ENCODE results near the gene DNAJC7. TPM values are rescaled to one million over a fixed set of nuclear protein-coding genes. Genes with fewer than 3 reads are reported as not detected.

Gene DNAJC7
- total RNA-seq, 1 experiment from 2014 or later, result 60.1 TPM

- no peak overlapping the region for H3K4me3 ChIP-seq (ENCODE audit: low read length)
- no peaks in the 10 kb centered on the region for H3K27me3 ChIP-seq (ENCODE audit: low read length)
- CTCF ChIA-PET, result interaction anchor here (0.6 to 1.0 kb wide), 3 partner anchors 13 to 540 kb away, joined by 3 to 12 read pairs (median 3); partner anchors contain the start of gene CNP
- peak; percentile 43 for DNase-seq
- H3K9me3 ChIP-seq (ENCODE audit: low read length), result no peaks in the 10 kb centered on the region
- peak; percentile 64 for ATAC-seq
- peaks cover 13% of the 10 kb centered on the region for H3K4me1 ChIP-seq (ENCODE audit: insufficient read depth, low read length)
- H3F3A ChIP-seq (ENCODE audit: low read length, unreplicated experiment), result peaks cover 3% of the 10 kb centered on the region
- no peaks in the 10 kb centered on the region for H3K9me2 ChIP-seq (replicated peaks; ENCODE audit: low read length)
- POLR2A ChIA-PET (ENCODE audit: unreplicated experiment), result interaction anchor here (0.5 kb wide), 1 partner anchor 24 kb away, joined by 11 read pairs; no protein-coding TSS in a partner anchor
- no TSS peak for BruUV-seq (replicated peaks)
- no peaks in the 10 kb centered on the region; the same call in 1 of the 2 replicates for H4K20me1 ChIP-seq (ENCODE audit: low read length)
- no peak overlapping the region for H2AFZ ChIP-seq (ENCODE audit: low read length)
- peak overlapping the region; percentile 39; the same call in 1 of the 2 replicates for H3K4me2 ChIP-seq (ENCODE audit: low read length)
- intact Hi-C loops (cut with micrococcal nuclease), result no loop called here
- no peak overlapping the region for H3K9ac ChIP-seq (ENCODE audit: low read length)
- peak overlapping the region; percentile 29 for H3K27ac ChIP-seq (ENCODE audit: low read length)
- no peaks in the 10 kb centered on the region for H3K79me2 ChIP-seq (ENCODE audit: low read length)
- peaks cover 57% of the 10 kb centered on the region for H3K36me3 ChIP-seq (ENCODE audit: low read depth, low read length)
- TF ChIP-seq EZH2phosphoT487 (IDR thresholded peaks at IDR 0.05; ENCODE audit: borderline replicate concordance, low read length), result no peak
- no peak for TF ChIP-seq EZH2 (IDR thresholded peaks at IDR 0.05; ENCODE audit: low read length, unreplicated experiment)
- TF ChIP-seq, protein P1, sequence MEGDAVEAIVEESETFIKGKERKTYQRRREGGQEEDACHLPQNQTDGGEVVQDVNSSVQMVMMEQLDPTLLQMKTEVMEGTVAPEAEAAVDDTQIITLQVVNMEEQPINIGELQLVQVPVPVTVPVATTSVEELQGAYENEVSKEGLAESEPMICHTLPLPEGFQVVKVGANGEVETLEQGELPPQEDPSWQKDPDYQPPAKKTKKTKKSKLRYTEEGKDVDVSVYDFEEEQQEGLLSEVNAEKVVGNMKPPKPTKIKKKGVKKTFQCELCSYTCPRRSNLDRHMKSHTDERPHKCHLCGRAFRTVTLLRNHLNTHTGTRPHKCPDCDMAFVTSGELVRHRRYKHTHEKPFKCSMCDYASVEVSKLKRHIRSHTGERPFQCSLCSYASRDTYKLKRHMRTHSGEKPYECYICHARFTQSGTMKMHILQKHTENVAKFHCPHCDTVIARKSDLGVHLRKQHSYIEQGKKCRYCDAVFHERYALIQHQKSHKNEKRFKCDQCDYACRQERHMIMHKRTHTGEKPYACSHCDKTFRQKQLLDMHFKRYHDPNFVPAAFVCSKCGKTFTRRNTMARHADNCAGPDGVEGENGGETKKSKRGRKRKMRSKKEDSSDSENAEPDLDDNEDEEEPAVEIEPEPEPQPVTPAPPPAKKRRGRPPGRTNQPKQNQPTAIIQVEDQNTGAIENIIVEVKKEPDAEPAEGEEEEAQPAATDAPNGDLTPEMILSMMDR (conservative IDR thresholded peaks at IDR 0.05; ENCODE audit: low read depth, low read length), result no peak
These were observed 27.4 kb downstream of the DNAJC7 start for GRCh38 chr17:41989702-41990419.

DNA sequence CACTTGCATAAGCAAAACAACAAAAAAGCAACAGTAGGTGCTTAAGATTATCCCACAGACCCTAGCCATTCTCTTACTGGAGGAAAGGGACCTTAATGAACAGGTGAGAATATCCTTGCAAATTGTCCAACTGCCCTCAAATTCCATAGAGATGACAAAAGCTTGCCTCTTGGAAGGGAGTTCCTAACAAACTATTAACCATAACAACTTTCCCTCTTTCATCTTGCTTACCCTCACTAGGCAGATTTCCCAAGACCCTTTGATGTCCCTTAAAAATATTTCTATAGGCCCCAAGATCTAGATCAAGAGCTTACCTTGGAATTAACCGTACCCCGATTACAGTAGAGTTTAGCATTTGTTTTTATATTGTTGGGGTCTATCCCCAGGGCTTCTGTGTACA lies 28.8 kb downstream of the DNAJC7 start:
- Histone ChIP-seq H3K9me2 (replicated peaks; ENCODE audit: low read length) (no peaks in the 10 kb centered on the region), H3K4me1 (ENCODE audit: insufficient read depth, low read length) (peaks cover 13% of the 10 kb centered on the region), H3F3A (ENCODE audit: low read length, unreplicated experiment) (peaks cover 3% of the 10 kb centered on the region), H3K36me3 (ENCODE audit: low read depth, low read length) (peaks cover 61% of the 10 kb centered on the region), H3K9ac (ENCODE audit: low read length) (no peak overlapping the region), H2AFZ (ENCODE audit: low read length) (no peak overlapping the region), H3K4me2 (ENCODE audit: low read length) (no peak overlapping the region), H3K27me3 (ENCODE audit: low read length) (no peaks in the 10 kb centered on the region), H3K4me3 (ENCODE audit: low read length) (no peak overlapping the region), H3K9me3 (ENCODE audit: low read length) (no peaks in the 10 kb centered on the region), H3K27ac (ENCODE audit: low read length) (no peak overlapping the region), H3K79me2 (ENCODE audit: low read length) (no peaks in the 10 kb centered on the region), H4K20me1 (ENCODE audit: low read length) (no peaks in the 10 kb centered on the region; the same call in 1 of the 2 replicates)
- ChIA-PET POLR2A (ENCODE audit: unreplicated experiment) (no interaction called here), CTCF (no interaction called here)
- ATAC-seq (no peak), DNase-seq (no peak)
- no peak for TF ChIP-seq EZH2 (IDR thresholded peaks at IDR 0.05; ENCODE audit: low read length, unreplicated experiment)
- no peak for TF ChIP-seq EZH2phosphoT487 (IDR thresholded peaks at IDR 0.05; ENCODE audit: borderline replicate concordance, low read length)
- TF ChIP-seq, protein P1 (conservative IDR thresholded peaks at IDR 0.05; ENCODE audit: low read depth, low read length), result no peak
- BruUV-seq (replicated peaks), result no TSS peak
- intact Hi-C loops (cut with micrococcal nuclease), result no loop called here

GRCh38 chr17:41987642-41988041 lies 29.6 kb downstream of the DNAJC7 start:
- ChIA-PET POLR2A (ENCODE audit: unreplicated experiment) (no interaction called here), CTCF (no interaction called here)
- BruUV-seq (replicated peaks), result no TSS peak
- intact Hi-C loops (cut with micrococcal nuclease), result no loop called here
- H3K4me1 ChIP-seq (ENCODE audit: insufficient read depth, low read length), result peaks cover 13% of the 10 kb centered on the region
- ATAC-seq (no peak), DNase-seq (no peak)
- H3K27ac ChIP-seq (ENCODE audit: low read length), result no peak overlapping the region
- H3K4me3 ChIP-seq (ENCODE audit: low read length), result no peak overlapping the region
- no peak overlapping the region for H3K4me2 ChIP-seq (ENCODE audit: low read length)
- H3K9me2 ChIP-seq (replicated peaks; ENCODE audit: low read length), result no peaks in the 10 kb centered on the region
- H2AFZ ChIP-seq (ENCODE audit: low read length), result no peak overlapping the region
- no peak overlapping the region for H3K9ac ChIP-seq (ENCODE audit: low read length)
- peaks cover 3% of the 10 kb centered on the region for H3F3A ChIP-seq (ENCODE audit: low read length, unreplicated experiment)
- no peaks in the 10 kb centered on the region for H3K27me3 ChIP-seq (ENCODE audit: low read length)
- peaks cover 60% of the 10 kb centered on the region for H3K36me3 ChIP-seq (ENCODE audit: low read depth, low read length)
- no peaks in the 10 kb centered on the region for H3K9me3 ChIP-seq (ENCODE audit: low read length)
- TF ChIP-seq, protein P1 (conservative IDR thresholded peaks at IDR 0.05; ENCODE audit: low read depth, low read length), result no peak
- TF ChIP-seq EZH2 (IDR thresholded peaks at IDR 0.05; ENCODE audit: low read length, unreplicated experiment), result no peak
- TF ChIP-seq EZH2phosphoT487 (IDR thresholded peaks at IDR 0.05; ENCODE audit: borderline replicate concordance, low read length), result no peak
- no peaks in the 10 kb centered on the region for H3K79me2 ChIP-seq (ENCODE audit: low read length)
- H4K20me1 ChIP-seq (ENCODE audit: low read length), result no peaks in the 10 kb centered on the region; the same call in 1 of the 2 replicates

All from PC-3 (cell line).